HG03460 (cell line): Measurements from ENCODE around the gene ABR.
"Not testable (repeated sequence)": the region's sequence is repeated elsewhere in the genome, so short reads cannot be mapped to it uniquely, and the experiment has no call there.

Experiments used
- ATAC-seq: cut with Tn5 transposase; IDR thresholded peaks from one replicate; pipeline ENCODE4 v1.9.1; 2021; ENCODE audit not compliant: unreplicated experiment

Gene ABR

GRCh38 chr17:1073963-1074625 is 105.7 kb downstream of the ABR start:
- ATAC-seq: not testable (repeated sequence)

- ATAC-seq: no peak
Observed at GRCh38 chr17:1073241-1073962, 106.4 kb downstream of the ABR start.

- no peak for ATAC-seq
Observed at GRCh38 chr17:1072551-1072961, 107.2 kb downstream of the ABR start.

- ATAC-seq: no peak
Observed at GRCh38 chr17:1071103-1071825, 108.5 kb downstream of the ABR start.

- ATAC-seq: no peak
Observed at GRCh38 chr17:1070411-1070810, 109.4 kb downstream of the ABR start.

- ATAC-seq: no peak
Observed at GRCh38 chr17:1069847-1070246, 109.9 kb downstream of the ABR start.

- no peak for ATAC-seq
Observed at GRCh38 chr17:1068356-1068755, 111.4 kb downstream of the ABR start.

- no peak for ATAC-seq
Observed at GRCh38 chr17:1067282-1067956, 112.4 kb downstream of the ABR start.

- not testable (repeated sequence) for ATAC-seq
Observed at GRCh38 chr17:1065416-1065815, 114.4 kb downstream of the ABR start.

- ATAC-seq: no peak
Observed at GRCh38 chr17:1060991-1061390, 118.8 kb downstream of the ABR start.

GRCh38 chr17:1059131-1059795 is 120.5 kb downstream of the ABR start:
- no peak for ATAC-seq

- ATAC-seq: no peak
Observed at GRCh38 chr17:1058423-1059130, 121.2 kb downstream of the ABR start.

- no peak for ATAC-seq
Observed at GRCh38 chr17:1056761-1057160, 123.0 kb downstream of the ABR start.

GRCh38 chr17:1055751-1056645 is 123.8 kb downstream of the ABR start:
- ATAC-seq: no peak

GRCh38 chr17:1055231-1055630 is 124.5 kb downstream of the ABR start:
- ATAC-seq: no peak

- no peak for ATAC-seq
Observed at GRCh38 chr17:1054656-1055055, 125.1 kb downstream of the ABR start.

- no peak for ATAC-seq
Observed at GRCh38 chr17:1053661-1054360, 126.0 kb downstream of the ABR start.
